Parathyroid adenoma (tissue), 2 donors: ENCODE data around the gene SHISA2.

ENCODE experiments used
- H2AFZ ChIP-seq: fragments of 300-600 bp; sonication (generic); one replicate; pipeline ENCODE4 v1.7.0; 2017; ENCODE audit warnings: antibody characterized with exemption, mild to moderate bottlenecking
- H3K27ac ChIP-seq: fragments of 300-600 bp; sonication (generic); one replicate; pipeline ENCODE4 v1.7.0; 2017
- H3K27me3 ChIP-seq: fragments of 300-600 bp; sonication (generic); one replicate; pipeline ENCODE4 v1.7.0; 2017; ENCODE audit warnings: low read length; ENCODE audit not compliant: control insufficient read depth, insufficient read depth
- H3K36me3 ChIP-seq: fragments of 300-600 bp; sonication (generic); one replicate; pipeline ENCODE4 v1.7.0; 2017; ENCODE audit warnings: low read length; ENCODE audit not compliant: control insufficient read depth, insufficient read depth
- H3K4me1 ChIP-seq: fragments of 300-600 bp; sonication (generic); one replicate; pipeline ENCODE4 v1.7.0; 2017; ENCODE audit warnings: control low read depth
- H3K4me2 ChIP-seq: fragments of 300-600 bp; sonication (generic); one replicate; pipeline ENCODE4 v1.7.0; 2017; ENCODE audit warnings: low read length
- H3K4me3 ChIP-seq: fragments of 300-600 bp; sonication (generic); one replicate; pipeline ENCODE4 v1.7.0; 2017; ENCODE audit warnings: low read depth, low read length
- H3K79me2 ChIP-seq: fragments of 300-600 bp; sonication (generic); one replicate; pipeline ENCODE4 v1.7.0; 2017; ENCODE audit warnings: control low read depth
- H3K9ac ChIP-seq: fragments of 300-600 bp; sonication (generic); one replicate; pipeline ENCODE4 v1.7.0; 2017; ENCODE audit warnings: mild to moderate bottlenecking
- H3K9me3 ChIP-seq: fragments of 300-600 bp; sonication (generic); one replicate; pipeline ENCODE4 v1.7.0; 2017; ENCODE audit warnings: low read length; ENCODE audit not compliant: control insufficient read depth
- TF ChIP-seq, protein P1 (sequence below): fragments of 300-600 bp; sonication (generic); IDR thresholded peaks from one replicate; pipeline ENCODE4 v1.7.0; 2017; ENCODE audit warnings: antibody characterized with exemption, mild to moderate bottlenecking
- donor health status: primary hyperparathyroidism.

SHISA2 gene

GRCh38 chr13:26041444-26041843 lies 10.4 kb downstream of the SHISA2 start:
- H3K4me1 ChIP-seq: no peaks in the 10 kb centered on the region
- H3K27ac ChIP-seq: no peak overlapping the region
- no peak overlapping the region for H3K9ac ChIP-seq
- no peak overlapping the region for H3K4me3 ChIP-seq
- no peaks in the 10 kb centered on the region for H3K27me3 ChIP-seq
- no peaks in the 10 kb centered on the region for H3K79me2 ChIP-seq
- H3K9me3 ChIP-seq: no peaks in the 10 kb centered on the region
- H3K36me3 ChIP-seq: no peaks in the 10 kb centered on the region
- H3K4me2 ChIP-seq: no peak overlapping the region
- TF ChIP-seq, protein P1, sequence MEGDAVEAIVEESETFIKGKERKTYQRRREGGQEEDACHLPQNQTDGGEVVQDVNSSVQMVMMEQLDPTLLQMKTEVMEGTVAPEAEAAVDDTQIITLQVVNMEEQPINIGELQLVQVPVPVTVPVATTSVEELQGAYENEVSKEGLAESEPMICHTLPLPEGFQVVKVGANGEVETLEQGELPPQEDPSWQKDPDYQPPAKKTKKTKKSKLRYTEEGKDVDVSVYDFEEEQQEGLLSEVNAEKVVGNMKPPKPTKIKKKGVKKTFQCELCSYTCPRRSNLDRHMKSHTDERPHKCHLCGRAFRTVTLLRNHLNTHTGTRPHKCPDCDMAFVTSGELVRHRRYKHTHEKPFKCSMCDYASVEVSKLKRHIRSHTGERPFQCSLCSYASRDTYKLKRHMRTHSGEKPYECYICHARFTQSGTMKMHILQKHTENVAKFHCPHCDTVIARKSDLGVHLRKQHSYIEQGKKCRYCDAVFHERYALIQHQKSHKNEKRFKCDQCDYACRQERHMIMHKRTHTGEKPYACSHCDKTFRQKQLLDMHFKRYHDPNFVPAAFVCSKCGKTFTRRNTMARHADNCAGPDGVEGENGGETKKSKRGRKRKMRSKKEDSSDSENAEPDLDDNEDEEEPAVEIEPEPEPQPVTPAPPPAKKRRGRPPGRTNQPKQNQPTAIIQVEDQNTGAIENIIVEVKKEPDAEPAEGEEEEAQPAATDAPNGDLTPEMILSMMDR: no peak
- no peak overlapping the region for H2AFZ ChIP-seq

DNA sequence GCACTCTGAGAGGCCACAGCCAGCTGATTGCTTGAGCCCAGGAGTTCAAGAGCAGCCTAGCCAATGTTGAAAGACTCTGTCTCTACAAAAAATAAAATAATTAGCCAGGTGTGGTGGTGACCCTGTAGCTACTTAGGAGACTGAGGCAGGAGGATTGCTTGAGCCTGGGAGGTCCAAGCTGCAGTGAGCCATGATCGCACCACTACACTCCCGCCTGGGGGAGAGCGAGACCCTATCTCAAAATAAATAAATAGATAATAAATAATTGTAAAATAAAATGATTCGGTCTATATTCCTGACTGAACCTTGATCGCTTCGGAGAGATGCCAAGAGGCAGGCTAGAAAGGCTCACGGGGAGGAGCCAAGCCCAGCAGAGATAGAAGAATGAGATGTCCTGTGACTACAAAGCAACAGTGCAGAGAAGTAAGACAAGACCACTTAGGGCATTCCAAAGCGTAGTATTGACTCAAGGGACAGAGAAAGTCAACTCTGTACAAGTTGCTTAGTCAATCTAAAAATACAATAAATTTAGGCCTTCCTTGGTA lies 12.8 kb downstream of the SHISA2 start:
- Histone ChIP-seq H3K4me3 (no peak overlapping the region), H3K36me3 (no peaks in the 10 kb centered on the region), H3K27ac (no peak overlapping the region), H3K79me2 (no peaks in the 10 kb centered on the region), H3K9me3 (no peaks in the 10 kb centered on the region), H2AFZ (no peak overlapping the region), H3K4me1 (no peaks in the 10 kb centered on the region), H3K27me3 (no peaks in the 10 kb centered on the region), H3K9ac (no peak overlapping the region), H3K4me2 (no peak overlapping the region)
- TF ChIP-seq, protein P1: no peak

- Histone ChIP-seq H3K9me3 (no peaks in the 10 kb centered on the region), H3K79me2 (no peaks in the 10 kb centered on the region), H3K4me3 (no peak overlapping the region), H2AFZ (no peak overlapping the region), H3K9ac (no peak overlapping the region), H3K27ac (no peak overlapping the region), H3K4me1 (no peaks in the 10 kb centered on the region), H3K36me3 (no peaks in the 10 kb centered on the region), H3K4me2 (no peak overlapping the region), H3K27me3 (no peaks in the 10 kb centered on the region)
- TF ChIP-seq, protein P1: no peak
Observed at GRCh38 chr13:26037302-26037701, 14.5 kb downstream of the SHISA2 start.

DNA sequence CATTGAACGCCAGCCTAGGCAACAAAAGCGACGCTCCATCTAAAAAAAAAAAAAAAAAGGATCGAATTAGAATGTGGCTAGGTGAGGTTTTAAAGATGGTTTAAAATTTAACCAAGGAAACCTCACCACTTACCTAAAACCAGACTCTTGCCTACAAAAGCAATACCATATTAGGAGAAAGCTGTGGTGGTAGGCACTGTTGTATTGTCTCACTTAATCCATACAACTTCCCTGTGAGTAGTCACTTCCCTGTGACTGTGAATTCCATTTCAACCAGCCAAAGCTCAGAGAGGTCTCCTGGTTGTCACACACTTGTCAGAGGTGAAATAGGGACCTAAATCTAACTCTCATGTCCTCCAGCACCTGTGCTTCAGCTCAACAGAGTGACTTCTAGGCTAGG lies 15.4 kb downstream of the SHISA2 start:
- Histone ChIP-seq H3K79me2 (no peaks in the 10 kb centered on the region), H3K4me3 (no peak overlapping the region), H3K9me3 (no peaks in the 10 kb centered on the region), H3K36me3 (no peaks in the 10 kb centered on the region), H3K27ac (no peak overlapping the region), H2AFZ (no peak overlapping the region), H3K27me3 (no peaks in the 10 kb centered on the region), H3K9ac (no peak overlapping the region), H3K4me2 (no peak overlapping the region), H3K4me1 (no peaks in the 10 kb centered on the region)
- TF ChIP-seq, protein P1: no peak

DNA sequence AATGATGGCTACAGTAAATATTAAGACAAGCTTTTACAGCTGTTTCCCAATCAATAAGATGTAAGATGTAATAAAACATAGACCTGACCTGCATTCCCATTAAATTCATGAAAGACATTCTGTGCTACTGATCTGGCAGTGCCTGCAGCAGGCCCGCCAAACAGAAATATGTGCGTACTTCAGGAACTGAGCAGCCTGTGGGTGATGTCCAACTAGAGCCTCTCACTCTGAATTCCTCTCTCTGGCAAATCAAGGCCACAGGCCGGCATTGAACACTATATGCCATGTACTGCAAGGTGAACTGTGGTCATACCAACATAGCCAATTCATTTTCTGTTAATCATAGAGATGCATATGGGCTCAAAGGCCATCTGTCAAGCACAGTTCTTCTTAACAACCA lies 17.8 kb downstream of the SHISA2 start:
- no peaks in the 10 kb centered on the region for H3K4me1 ChIP-seq
- H3K9me3 ChIP-seq: no peaks in the 10 kb centered on the region
- no peaks in the 10 kb centered on the region for H3K27me3 ChIP-seq
- H3K79me2 ChIP-seq: no peaks in the 10 kb centered on the region
- no peak overlapping the region for H2AFZ ChIP-seq
- H3K27ac ChIP-seq: no peak overlapping the region
- no peaks in the 10 kb centered on the region for H3K36me3 ChIP-seq
- H3K4me3 ChIP-seq: no peak overlapping the region
- TF ChIP-seq, protein P1: no peak
- no peak overlapping the region for H3K9ac ChIP-seq
- no peak overlapping the region for H3K4me2 ChIP-seq
